ENCODE results near the gene IQGAP2.

Gene IQGAP2

DNA sequence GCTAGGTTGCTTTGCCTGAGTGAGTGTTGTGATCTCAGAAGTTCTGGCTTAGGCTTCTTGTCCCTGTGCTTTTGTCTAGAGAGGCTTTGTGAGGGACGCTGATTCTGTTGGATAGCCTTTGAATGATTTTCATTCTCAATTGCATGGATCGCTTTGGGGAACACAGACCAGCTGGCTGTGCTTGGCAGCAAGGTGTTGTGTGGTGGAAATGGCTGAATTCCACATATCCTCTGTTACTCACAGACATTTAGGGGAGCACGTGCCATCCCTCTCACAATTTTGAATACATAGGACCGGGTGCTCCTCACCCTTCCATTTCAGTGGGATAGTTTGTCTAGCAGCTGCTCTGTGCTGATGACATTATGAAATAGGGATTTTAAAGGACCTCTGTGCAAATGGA, 76.2 kb downstream of the IQGAP2 start:
- DNase-seq, result no peak

DNA sequence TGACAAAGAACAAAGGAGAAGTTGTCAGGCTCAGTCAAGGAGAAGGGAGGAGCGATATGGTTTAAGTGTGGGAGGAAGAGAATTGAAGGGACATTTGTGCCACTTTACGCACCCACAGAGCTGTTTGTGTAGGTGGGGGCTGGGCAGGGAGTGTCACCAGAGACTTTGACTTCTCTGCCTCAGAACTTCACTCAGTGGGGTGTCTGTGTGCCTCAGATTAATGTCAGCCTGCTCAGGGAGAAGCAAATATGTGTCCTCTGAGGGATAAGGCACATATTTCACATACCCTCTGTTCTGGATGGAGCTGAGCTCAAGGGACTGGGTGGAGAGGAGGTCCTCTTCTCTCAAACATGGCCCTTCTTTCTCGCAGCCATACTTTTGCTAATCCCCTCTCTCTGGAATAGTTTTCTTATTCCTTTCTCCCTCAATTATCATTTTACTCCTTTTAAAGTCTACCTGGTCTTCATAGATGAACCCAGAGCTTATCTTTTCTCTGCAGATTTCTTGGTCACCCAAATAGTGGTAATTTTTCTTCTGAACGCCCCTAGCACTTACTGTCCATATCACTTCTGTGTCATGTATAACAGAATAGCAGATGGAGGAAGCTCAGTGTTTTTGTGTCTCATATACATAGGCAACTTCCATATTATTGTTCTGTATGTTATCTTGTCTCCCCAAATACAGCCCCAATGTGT, 77.0 kb downstream of the IQGAP2 start:
- no peak for DNase-seq

- no peak for DNase-seq
These were observed 79.9 kb downstream of the IQGAP2 start for GRCh38 chr5:76482984-76483383.

DNA sequence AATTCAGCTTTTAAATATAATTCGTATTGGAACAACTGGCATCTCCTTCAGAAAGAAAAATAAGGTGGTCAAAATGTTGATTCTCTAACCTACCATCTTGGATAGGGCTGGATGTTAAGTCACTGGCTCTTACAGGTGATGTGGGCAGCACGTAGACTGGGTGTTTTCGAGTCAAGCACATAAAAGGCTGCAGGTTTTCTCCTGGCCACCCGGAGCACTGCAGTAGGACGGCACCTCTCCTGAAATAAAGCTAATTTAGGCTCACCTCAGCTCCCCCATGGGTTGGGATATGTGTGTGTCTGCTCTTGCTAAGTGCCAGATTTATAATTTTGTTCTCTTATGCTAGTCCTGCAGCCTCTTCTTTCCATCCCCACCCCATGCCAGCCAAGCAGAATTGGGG, 80.3 kb downstream of the IQGAP2 start:
- DNase-seq, result no peak

DNA sequence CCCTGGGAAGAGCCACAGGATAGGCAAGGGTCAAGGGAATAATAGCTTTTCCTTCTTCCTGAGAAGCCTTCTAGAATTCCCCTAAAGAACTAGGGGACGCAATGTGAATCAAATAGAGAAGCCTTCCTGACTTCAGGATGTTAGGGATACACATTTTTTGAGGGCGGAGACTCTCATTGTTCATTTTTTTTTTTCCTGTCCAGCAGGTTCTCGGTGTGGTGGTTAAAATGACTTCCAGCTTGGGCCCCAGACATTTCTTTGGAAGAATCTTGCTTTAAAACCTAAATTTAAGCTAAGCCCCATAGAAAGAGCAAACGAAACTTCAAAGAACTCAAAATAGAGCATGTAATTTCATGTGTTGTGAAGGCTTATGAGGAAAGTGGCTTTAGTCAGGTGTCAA, 80.8 kb downstream of the IQGAP2 start:
- DNase-seq, result no peak

DNA sequence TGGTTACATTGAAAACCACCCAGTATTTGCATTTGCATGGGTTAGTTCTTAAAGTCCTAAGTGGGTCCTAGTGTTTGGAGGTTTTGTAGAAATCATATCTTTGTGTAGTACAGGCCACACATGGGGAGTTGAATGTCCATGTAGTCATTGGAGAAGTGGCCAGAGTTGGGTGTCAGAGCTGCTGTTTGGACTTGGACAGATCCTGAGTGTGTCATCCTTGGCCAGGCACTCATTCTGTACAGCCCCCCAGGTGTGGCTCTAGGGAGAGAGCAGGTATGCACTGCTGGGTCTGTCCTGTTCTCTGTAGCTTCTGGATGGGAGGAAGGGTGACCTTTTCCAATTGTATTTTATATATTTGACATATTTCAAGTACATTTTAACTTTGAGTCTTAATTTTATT, 82.4 kb downstream of the IQGAP2 start:
- DNase-seq, result no peak

DNA sequence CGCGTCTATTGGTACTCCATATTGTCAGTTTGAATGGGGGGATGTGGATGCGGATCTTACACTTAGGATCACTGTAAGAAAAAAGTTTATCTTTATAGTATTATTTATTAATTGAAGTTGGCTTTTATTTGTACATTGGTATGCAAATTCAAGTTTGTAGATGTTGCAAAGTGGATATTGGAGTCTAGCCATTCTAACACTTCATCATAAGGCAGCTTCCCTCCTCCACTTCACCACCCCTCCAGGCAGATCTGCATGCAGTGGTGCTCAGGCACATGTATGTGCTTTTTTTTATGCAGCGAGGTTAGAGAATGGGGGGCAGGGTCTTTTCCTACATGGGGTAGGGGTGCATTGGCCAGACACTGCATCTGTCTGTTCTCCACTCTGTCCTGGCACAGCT, 84.3 kb downstream of the IQGAP2 start:
- DNase-seq, result no peak

- no peak for DNase-seq
These were observed 84.7 kb downstream of the IQGAP2 start for GRCh38 chr5:76487821-76488220.

DNA sequence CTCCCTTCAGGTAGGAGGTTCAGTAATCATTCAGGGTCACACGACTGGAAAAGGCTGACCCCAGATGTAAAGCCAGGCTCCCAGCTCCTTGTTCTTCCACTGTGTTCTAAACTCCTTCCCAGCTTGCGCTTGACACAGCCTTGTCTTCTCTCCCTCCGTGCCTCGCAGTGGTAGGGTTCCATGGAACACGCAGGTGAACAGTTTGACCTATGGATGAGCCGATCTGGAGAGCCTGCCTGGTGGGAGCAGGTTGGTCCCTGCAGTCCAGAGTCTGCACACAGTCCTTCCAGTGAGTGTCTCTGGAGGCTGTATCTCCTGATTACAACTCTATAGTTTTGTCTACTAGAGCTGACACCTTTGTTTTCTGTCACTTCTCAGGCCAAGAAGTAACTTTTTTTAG, 85.9 kb downstream of the IQGAP2 start:
- no peak for DNase-seq

DNA sequence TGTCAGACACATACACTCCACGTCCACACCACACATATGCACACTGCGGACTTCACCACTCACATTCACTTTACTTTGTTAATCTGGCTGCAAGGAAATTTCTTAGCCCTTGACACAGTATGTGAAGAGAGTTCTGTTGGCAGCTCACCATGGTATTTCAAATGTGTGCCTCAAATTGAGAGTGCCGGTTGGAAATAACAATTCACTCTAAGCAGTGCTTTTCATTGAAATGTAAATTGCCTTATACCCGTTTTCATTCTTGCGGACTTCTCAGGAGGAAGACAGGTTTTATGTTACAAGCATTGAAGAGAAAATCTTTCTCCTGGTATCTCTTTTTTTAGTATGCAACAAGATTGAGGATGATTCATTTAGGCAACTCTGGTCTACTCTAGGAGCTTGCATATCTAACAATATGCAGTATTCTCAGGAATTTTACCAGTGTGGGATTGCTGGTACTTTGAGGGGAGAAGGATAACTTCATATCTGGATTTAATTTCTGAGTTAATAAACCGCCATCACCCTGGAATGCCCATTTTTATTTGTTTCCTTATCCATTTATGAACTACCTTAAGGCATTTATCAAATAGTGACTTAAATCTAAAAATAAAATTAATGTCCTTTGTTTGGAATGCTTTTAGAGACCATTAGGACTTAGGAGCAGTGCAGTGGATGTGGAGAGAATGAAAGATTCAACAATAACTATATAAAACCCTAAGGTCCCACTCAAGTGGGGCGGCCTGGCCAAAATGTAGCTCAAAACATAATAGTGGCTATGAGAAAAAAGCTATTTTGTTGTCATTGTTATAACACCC, 87.0 kb downstream of the IQGAP2 start:
- no peak for DNase-seq

GRCh38 chr5:76490960-76491359, 87.9 kb downstream of the IQGAP2 start:
- DNase-seq, result no peak

DNA sequence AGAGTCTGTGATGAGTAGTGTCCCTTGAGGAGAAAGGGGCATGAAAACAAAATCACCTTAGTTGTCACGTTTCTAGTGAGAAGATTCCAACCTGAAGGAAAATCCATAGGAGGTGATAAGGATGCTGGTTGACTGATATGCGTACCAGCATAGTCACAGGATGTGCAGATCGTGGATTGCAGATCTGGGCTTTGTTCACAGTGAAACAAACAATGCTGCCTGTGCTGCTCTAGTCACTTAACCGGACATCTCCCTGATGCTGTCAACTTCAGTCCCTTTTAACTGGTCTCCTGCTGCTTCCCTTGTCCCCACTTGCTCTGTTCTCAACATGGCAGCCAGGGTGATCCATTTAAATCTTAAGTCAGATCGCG, 89.7 kb downstream of the IQGAP2 start:
- no peak for DNase-seq

DNA sequence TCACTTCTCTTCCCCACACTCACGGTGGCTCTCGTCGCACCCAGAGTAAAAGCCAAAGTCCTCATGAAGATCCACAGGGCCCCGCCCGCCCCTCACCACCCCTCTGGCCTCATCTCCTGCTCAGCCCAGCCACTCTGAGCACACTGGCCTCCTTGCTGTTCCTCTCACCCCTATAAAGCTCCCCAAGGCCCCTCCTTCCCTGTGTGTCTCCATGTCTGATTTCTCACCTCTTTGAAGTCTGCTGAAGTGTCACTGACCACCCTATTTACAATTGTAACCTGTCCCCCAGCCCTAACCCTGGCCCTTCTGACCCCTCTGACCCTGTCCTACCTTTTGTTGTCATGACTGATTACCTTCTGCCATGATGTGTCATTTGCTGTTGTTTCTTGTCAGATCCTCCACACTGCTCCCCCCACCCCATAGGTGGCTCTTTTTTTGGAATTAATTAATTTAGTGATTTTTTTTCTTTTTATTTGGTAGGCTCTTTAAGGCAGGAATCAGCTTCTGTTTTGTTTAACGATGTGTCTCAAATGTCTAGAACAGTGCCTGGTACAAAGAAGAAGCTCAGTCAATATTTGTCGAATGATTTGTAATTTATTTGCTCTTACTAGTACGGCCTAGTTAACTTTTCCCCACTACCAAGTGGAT, 90.2 kb downstream of the IQGAP2 start:
- no peak for DNase-seq

GRCh38 chr5:76494201-76494600, 91.1 kb downstream of the IQGAP2 start:
- DNase-seq, result no peak

GRCh38 chr5:76495870-76496269, 92.8 kb downstream of the IQGAP2 start:
- DNase-seq, result no peak

DNA sequence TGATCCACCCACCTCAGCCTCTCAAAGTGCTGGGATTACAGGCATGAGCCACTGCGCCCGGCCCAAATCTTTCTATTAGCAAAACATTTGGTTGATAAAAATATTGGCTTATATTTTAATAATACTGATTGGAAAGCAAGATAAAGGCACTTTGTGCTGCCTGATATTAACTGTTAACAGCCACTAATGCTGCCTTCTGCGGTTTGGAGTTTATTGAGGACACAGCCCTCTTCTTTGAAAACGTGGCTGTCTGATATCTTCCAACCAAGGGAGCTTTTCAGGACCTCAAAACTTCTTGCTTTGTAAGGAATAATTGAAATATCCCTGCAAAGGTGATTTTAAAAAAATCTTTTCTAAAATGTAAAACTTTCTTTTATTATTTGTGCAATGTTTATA, 94.0 kb downstream of the IQGAP2 start:
- no peak for DNase-seq

GRCh38 chr5:76497986-76498717, 95.1 kb downstream of the IQGAP2 start:
- DNase-seq, result no peak

DNA sequence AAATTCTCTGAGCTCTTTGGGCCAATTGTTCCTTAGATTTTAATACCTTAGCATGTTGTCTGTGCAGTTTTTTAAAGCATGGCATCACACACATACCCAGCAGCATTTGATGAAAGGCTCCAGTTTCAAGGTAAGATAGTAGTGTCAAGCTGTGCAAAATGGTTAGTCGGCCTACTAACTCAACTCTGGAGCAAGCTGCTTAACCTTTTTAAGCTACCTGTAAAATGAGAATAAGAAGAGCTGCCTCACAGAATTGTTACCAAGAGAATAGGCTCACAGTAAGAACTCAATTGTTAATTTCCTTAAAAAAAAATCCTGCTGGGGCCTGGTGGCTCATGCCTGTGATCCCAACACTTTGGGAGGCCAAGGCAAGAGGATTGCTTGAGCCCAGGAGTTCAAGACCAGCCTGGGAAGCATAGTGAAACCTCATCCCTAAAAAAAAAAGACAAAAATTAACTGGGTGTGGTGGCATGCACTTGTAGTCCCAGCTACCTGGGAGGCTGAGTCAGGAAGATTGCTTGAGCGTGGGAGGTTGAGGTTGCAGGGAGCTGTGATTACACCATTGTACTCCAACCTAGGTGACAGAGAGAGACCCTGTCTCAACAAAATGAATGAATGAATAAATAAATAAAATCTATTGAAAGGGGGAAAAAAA, 96.5 kb downstream of the IQGAP2 start:
- no peak for DNase-seq

DNA sequence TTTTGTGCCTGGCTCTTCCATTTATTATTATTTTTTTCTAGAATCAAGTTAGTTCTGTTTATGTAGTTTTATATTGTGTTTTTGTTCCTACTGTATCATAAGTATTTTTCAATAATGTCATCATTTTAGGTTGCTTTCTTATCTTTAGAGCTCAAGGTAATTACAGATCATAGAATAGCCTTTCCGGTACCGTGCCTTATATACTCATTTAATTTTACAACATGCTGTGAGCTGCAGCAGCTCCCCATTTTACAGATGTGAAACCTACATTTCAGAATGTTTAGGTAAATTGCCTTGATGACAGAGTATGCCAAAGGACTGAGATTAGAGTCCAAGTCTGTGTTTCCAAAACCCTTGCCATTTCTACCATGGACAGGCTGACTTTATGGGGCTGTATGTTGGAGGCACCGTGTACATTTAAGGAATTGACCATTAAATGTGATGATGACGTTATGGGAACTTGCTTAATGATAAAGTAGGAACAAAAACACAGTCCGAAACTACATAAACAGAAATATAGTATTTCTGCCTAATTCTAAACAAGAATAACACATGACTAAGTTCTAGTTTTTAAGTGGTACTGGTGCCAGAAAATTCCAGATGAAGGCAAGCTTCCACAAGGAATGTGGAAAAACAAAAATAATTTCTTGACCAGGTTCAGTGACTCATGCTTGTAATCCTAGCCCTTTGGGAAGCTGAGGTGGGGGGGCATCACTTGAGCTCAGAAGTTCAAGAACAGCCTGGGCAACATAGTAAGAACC, 97.7 kb downstream of the IQGAP2 start:
- DNase-seq, result no peak

GRCh38 chr5:76503929-76504328, 100.8 kb downstream of the IQGAP2 start:
- DNase-seq, result no peak

DNA sequence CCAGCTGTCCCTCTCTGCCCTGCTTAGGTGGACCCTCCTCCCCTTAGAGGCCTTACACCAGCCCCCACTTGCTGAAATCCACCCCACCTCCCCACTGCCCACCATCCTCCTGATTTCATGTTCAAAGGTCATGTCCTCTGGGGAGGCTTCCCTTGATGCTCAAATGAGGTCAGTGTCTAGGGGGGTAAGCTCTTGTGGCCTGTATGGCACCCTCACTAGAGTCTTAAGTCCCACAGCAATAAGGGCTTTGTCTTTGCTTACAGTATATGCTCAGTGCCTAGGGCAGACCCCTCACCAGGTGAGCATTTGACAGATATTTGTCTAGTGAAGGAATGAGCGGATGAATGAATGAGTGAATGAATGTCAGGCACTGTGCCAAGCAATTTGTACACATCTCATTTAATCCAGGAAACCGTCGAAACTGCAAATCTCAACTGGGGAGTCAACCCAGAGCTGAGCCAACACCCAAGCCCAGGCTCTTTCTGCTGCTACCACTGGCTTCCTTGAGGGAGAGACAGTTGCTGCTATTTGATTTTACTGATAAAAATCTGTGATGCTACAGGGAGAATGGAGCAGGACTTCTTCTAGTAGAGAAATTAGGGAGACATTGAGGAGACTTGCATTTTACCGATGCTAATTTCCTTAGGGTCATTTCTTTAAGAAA, 101.9 kb downstream of the IQGAP2 start:
- DNase-seq, result no peak

DNA sequence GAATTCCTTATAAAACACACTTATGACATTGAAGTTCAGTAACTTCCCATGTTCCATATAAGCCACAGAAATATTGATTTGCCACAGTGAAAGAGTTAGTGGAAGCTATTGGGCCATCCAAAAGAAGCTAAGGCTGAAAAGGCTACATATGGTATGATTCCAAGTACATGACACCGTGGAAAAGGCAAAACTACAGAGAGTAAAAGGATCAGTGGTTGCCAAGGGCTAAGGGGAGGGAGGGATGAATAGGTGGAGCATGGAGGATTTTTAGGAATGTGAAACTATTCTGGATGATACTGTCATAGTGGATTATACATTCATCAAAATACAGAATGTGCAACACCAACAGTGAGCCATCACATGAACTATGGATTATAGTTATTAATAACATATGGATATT, 110.4 kb downstream of the IQGAP2 start:
- no peak for DNase-seq

All from DMS79 (cell line).